Right cardiac atrium (tissue), 5 donors: ENCODE results near the gene ENPP6. TPM values are rescaled to one million over a fixed set of nuclear protein-coding genes. Genes with fewer than 3 reads are reported as not detected.
"Not testable (repeated sequence)": the region's sequence is repeated elsewhere in the genome, so short reads cannot be mapped to it uniquely, and the experiment has no call there.

Experiments
- ATAC-seq, 2 donors: fragments of 200-7000 bp; cut with Tn5 transposase; one replicate each; pipeline versions ENCODE4 v1.8.0 to v1.9.1; 2020; ENCODE audit warnings: moderate library complexity in 2 of 2, mild to moderate bottlenecking in 1 of 2
- DNase-seq, 3 donors: peaks; one replicate each; pipeline ENCODE4 v3.0.0-alpha.2; 2020
- H3K27ac ChIP-seq: one replicate; pipeline ENCODE4 v1.5.1; 2013; ENCODE audit warnings: mild to moderate bottlenecking, low read length, control low read depth, moderate library complexity
- H3K27me3 ChIP-seq: one replicate; pipeline ENCODE4 v1.6.1; 2013; ENCODE audit not compliant: control insufficient read depth, insufficient read depth
- H3K4me1 ChIP-seq: one replicate; pipeline ENCODE4 v1.6.1; 2013; ENCODE audit warnings: low read length; ENCODE audit not compliant: control insufficient read depth, insufficient read depth
- H3K4me3 ChIP-seq: one replicate; pipeline ENCODE4 v1.5.1; 2013; ENCODE audit warnings: low read length, control low read depth
- H3K9me3 ChIP-seq: one replicate; pipeline ENCODE4 v1.6.1; 2013; ENCODE audit warnings: low read length; ENCODE audit not compliant: control insufficient read depth
- WGBS: extraction: QIAGEN DNeasy Blood & Tissue Kit; methylation state at CpG from one replicate; pipeline ENCODE4 v1.1.7; 2013; 5-methylcytosine and 5-hydroxymethylcytosine counted together
- intact Hi-C, 4 donors: fragments of 100-400 bp; cut with DNase I; formaldehyde crosslinking; loops; one replicate each; pipeline versions ENCODE4 v1.11.0 to v1.14.0; 2022 to 2023
- polyA plus RNA-seq: library from polyadenylated mRNA; stranded (reverse); fragments of 200-250 nt; gene quantifications from one replicate; pipeline ENCODE4 v1.2.3, GENCODE V29; 2013
- total RNA-seq, 4 donors: library from RNA; stranded (reverse); fragmentation: NEBNext Ultra II Directional; extraction: Animal tissue kit (Norgen Biotek cat#: 25700); gene quantifications; one replicate each; pipeline ENCODE4 v1.2.1, GENCODE V29; 2021
- donor health status: healthy with polysubstance abuse.
- donor health status: DM: no; HTN: yes; CAD: no.
- donor health status: DM: no; HTN: no; CAD: no.
- donor health status: DM: no; HTN: yes; CAD: no; lungs with severe emphysema.
- donor health status: DM: yes; HTN: yes; CAD: no.

Gene ENPP6
- total and polyA plus RNA-seq, 5 donors: 0.05 to 0.31 (median 0.12) TPM; not detected in 2

DNA sequence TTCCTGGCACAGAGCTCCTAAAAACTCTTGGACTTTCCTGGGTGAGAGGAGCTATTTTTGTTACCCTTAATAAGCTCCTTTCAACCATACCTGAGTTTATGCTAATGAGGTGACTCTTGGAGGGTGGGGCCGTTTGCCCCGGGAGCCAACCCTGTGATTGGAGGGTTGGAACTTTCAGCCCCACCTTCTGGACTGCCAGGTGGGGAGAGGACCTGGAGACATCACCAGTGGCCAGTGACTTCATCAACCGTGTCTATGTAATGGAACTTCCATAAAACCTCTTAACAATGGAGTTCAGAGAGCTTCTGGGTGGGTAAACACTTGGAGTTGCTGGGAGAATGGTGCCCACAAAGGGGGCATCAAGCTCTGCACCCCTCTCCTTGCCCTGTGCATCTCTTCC is 17.9 kb upstream of the ENPP6 start:
- Histone ChIP-seq H3K27me3 (no peaks in the 10 kb centered on the region), H3K4me3 (no peak overlapping the region), H3K27ac (no peak overlapping the region), H3K4me1 (no peaks in the 10 kb centered on the region), H3K9me3 (no peaks in the 10 kb centered on the region)
- WGBS: 81% methylated on average over 3 of the region's 3 CpGs
- ATAC-seq: no peak
- DNase-seq: no peak
- intact Hi-C loops: no loop called here

DNA sequence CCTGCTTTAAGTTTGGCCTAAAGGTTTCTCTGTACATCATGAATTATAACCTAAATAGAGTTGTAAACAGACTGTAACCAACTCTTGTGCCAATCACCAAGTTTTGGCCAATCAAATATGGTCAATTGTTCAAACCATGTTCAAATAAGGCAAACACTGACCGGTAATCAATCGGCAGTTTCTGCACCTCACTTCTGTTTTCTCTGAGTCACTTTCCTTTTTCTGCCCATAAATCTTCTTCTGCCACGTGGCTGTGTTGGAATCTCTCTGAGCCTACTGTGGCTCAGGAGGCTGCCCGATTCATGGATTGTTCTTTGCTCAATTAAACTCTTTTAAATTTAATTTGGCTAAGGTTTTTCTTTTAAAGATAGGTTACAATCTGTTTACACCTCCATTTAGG is 16.5 kb upstream of the ENPP6 start:
- no peak for ATAC-seq
- no peak overlapping the region for H3K27ac ChIP-seq
- no peaks in the 10 kb centered on the region for H3K4me1 ChIP-seq
- 86% methylated on average over 4 of the region's 4 CpGs for whole genome bisulfite sequencing
- no peaks in the 10 kb centered on the region for H3K27me3 ChIP-seq
- no peaks in the 10 kb centered on the region for H3K9me3 ChIP-seq
- intact Hi-C loops: no loop called here
- H3K4me3 ChIP-seq: no peak overlapping the region
- no peak for DNase-seq

DNA sequence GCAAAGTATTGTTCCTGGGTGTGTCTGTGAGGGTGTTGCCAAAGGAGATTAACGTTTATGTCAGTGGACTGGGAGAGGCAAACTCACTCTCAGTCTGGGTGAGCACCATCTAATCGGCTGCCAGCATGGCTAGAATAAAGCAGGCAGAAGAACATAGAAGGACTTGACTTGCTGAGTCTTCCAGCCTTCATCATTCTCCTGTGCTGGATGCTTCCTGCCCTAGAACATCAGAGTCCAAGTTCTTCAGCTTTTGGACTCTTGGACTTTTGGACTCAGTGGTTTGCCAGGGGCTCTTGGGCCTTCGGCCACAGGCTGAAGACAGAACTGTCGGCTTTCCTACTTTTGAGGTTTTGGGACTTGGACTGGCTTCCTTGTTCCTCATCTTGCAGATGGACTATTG is 15.3 kb upstream of the ENPP6 start:
- whole genome bisulfite sequencing: 64% methylated on average over 4 of the region's 4 CpGs
- H3K9me3 ChIP-seq: no peaks in the 10 kb centered on the region
- no peaks in the 10 kb centered on the region for H3K4me1 ChIP-seq
- no peak overlapping the region for H3K4me3 ChIP-seq
- ATAC-seq (no peak), DNase-seq (no peak)
- H3K27ac ChIP-seq: no peak overlapping the region
- intact Hi-C loops: no loop called here
- no peaks in the 10 kb centered on the region for H3K27me3 ChIP-seq

- intact Hi-C loops: no loop called here
- no peaks in the 10 kb centered on the region for H3K27me3 ChIP-seq
- ATAC-seq: no peak
- H3K9me3 ChIP-seq: no peaks in the 10 kb centered on the region
- no peaks in the 10 kb centered on the region for H3K4me1 ChIP-seq
- WGBS: 83% methylated on average over 1 of the region's 1 CpG
- no peak overlapping the region for H3K4me3 ChIP-seq
- no peak for DNase-seq
- H3K27ac ChIP-seq: no peak overlapping the region
Measured at GRCh38 chr4:184232202-184232601, 14.5 kb upstream of the ENPP6 start.

DNA sequence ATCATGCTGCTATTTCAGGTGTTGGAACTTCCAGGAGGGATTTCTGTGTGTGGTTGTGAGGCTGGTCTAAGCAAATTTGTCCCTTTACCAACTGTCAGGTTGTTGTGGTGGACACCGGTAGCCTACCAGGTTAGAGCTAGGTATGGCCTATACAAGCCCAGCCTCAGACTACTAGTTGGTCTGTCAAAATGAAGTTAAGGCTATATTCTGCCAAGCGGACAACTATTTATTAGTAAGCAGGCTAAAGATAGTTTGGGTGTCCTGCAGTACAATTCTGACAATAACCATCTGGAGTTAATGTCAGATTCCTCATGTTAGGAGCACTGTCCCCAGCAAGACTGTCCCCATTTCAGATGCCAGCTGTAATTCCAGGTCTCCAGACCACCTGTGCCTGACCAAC is 13.9 kb upstream of the ENPP6 start:
- Histone ChIP-seq H3K4me1 (no peaks in the 10 kb centered on the region), H3K9me3 (no peaks in the 10 kb centered on the region), H3K27me3 (no peaks in the 10 kb centered on the region), H3K27ac (no peak overlapping the region), H3K4me3 (no peak overlapping the region)
- intact Hi-C loops: no loop called here
- no peak for ATAC-seq
- WGBS: 79% methylated on average over 2 of the region's 2 CpGs
- DNase-seq: no peak

- 86% methylated on average over 7 of the region's 7 CpGs for WGBS
- H3K4me1 ChIP-seq: no peaks in the 10 kb centered on the region
- intact Hi-C loops: no loop called here
Measured at GRCh38 chr4:184228056-184228705, 10.5 kb upstream of the ENPP6 start.

GRCh38 chr4:184216515-184216914 is 1.2 kb downstream of the ENPP6 start:
- Histone ChIP-seq H3K4me3 (no peak overlapping the region), H3K9me3 (no peaks in the 10 kb centered on the region), H3K27ac (no peak overlapping the region), H3K4me1 (no peaks in the 10 kb centered on the region), H3K27me3 (no peaks in the 10 kb centered on the region)
- DNase-seq: no peak
- WGBS: 62% methylated on average over 8 of the region's 8 CpGs
- no peak for ATAC-seq
- intact Hi-C loops: no loop called here

More at GRCh38 chr4:184228056-184228705, 10.5 kb upstream of the ENPP6 start:
- Histone ChIP-seq H3K9me3 (no peaks in the 10 kb centered on the region), H3K27me3 (no peaks in the 10 kb centered on the region), H3K27ac (no peak overlapping the region), H3K4me3 (no peak overlapping the region)
- ATAC-seq (no peak), DNase-seq (no peak)

GRCh38 chr4:184215709-184216328 is 1.9 kb downstream of the ENPP6 start:
- WGBS: 38% methylated on average over 10 of the region's 10 CpGs
- no peak for ATAC-seq
- intact Hi-C loops: no loop called here

DNA sequence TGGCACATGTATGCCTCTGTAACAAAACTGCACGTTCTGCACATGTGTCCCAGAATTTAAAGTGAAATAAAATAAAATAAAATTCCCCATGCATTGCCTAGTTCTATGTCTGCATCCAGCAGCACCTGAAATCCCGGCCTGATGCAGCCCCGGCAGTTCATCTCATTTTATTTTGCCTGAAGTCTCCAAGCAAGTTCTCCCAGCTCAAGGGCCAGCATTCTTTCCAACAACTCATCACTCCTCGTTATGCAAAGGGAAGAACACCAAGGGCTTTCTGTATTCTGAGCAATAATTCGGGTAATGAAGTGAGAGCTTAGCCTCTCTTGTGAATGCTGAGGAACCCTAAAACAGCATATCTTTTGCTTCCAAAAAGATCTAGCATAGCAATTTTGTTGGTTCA is 2.7 kb downstream of the ENPP6 start:
- no peak for ATAC-seq
- Histone ChIP-seq H3K27ac (no peak overlapping the region), H3K9me3 (no peaks in the 10 kb centered on the region), H3K27me3 (no peaks in the 10 kb centered on the region), H3K4me1 (no peaks in the 10 kb centered on the region), H3K4me3 (no peak overlapping the region)
- DNase-seq: no peak
- WGBS: 84% methylated on average over 5 of the region's 5 CpGs
- intact Hi-C loops: no loop called here

More at GRCh38 chr4:184215709-184216328, 1.9 kb downstream of the ENPP6 start:
- DNase-seq: no peak
- Histone ChIP-seq H3K27ac (no peak overlapping the region), H3K27me3 (no peaks in the 10 kb centered on the region), H3K4me3 (no peak overlapping the region), H3K9me3 (no peaks in the 10 kb centered on the region), H3K4me1 (no peaks in the 10 kb centered on the region)

GRCh38 chr4:184207734-184208607 is 9.7 kb downstream of the ENPP6 start:
- ATAC-seq, H3K27ac ChIP-seq, H3K9me3 ChIP-seq, H3K4me3 ChIP-seq, H3K27me3 ChIP-seq, intact Hi-C loops, DNase-seq, H3K4me1 ChIP-seq: not testable (repeated sequence)
- WGBS: 87% methylated on average over 33 of the region's 33 CpGs

DNA sequence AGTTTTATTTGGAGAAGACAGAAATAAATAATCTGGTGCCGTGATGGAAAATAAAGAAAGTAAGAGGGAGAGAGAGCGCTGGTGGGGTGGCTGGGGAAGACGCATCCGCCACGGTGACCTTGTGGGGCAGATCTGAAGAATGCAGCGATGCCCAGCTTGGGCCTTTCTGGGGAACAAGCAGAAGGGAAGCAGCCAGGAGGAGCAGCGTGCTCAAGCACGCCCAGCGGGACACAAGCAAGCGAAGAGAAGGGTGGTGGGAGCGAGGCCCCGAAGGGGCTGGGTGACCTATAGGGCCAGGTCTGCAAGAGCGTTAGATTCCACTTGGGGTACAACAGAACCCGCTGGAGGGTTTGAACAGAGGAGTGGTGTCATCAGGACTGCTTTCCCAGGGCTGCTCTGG is 12.4 kb downstream of the ENPP6 start:
- Histone ChIP-seq H3K4me1 (no peaks in the 10 kb centered on the region), H3K4me3 (no peak overlapping the region), H3K27me3 (no peaks in the 10 kb centered on the region), H3K27ac (no peak overlapping the region), H3K9me3 (no peaks in the 10 kb centered on the region)
- WGBS: 94% methylated on average over 14 of the region's 14 CpGs
- ATAC-seq (no peak), DNase-seq (peak in 1 of 3 donors; percentile 60)
- intact Hi-C loops: no loop called here
